Activated T-helper 9 cell treated with anti-CD3 and anti-CD28 coated beads, Interleukin-2, amount 50 U/mL, for 16 hours (primary cell): Measurements from ENCODE around the gene LYSET.
"Not testable (repeated sequence)": the region's sequence is repeated elsewhere in the genome, so short reads cannot be mapped to it uniquely, and the experiment has no call there.

Source experiments
- DNase-seq: peaks from one replicate; pipeline ENCODE4 v3.0.0-alpha.2; 2020; ENCODE audit warnings: low read depth

The LYSET gene

DNA sequence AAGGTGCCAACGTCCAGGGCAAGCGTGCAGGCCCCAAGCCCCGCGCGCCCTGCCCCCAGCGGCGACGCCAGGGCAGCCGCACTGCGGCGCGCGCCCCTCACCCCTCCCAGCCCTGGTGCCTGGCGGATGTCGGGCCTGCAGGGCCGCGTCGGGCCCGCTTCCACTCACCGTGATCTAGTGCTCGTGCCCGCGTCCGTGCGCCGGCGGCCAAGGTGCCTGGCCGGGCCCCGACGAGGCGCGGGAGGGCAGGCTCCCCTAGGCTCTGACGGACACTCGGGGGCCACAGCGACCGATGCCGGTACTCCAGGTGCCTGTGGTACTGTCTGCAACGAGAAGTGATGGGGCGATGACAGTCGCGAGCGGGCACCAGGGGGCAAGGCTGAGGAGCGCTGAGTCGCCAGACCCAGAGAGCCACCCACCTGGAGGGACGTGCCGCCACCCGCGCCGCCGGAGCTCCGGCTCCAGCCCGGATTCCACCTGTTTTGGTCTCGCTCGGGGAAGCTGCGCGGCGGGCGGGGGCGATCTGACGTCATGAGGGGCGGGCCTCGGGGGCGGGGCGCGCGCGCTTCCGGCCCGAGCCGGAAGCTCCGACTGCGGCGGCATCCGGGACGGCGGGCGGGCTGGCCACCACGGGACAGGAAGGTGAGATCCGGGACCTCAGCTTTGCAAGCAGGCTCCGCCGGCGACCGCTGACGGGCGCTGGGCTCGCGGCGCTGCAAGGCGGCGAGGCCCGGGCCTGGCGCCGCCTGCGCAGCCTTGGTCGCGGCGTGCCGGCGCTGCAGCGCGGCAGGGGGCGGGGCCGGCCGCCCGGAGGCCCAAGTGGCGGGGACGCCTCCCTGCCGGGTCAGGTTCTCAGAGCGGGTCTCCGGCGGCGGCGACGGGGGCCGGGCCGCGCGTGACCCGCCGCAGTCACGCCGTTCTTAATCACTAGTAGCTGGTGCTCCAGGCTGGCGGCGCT lies at the start of gene LYSET, which contains the start of gene MOAP1:
Gene LYSET (plus strand): TSS at position 927 of the 958 bp plus-strand sequence. CDS start 89 bp downstream, outside the sequence.
Gene MOAP1 (minus strand): TSS at position 507 of the 958 bp plus-strand sequence. CDS start 655 bp downstream, outside the sequence.
- DNase-seq, result peak; percentile 85

- DNase-seq, result no peak
Observed at GRCh38 chr14:93135399-93135798, 49.7 kb upstream of the LYSET start.

DNA sequence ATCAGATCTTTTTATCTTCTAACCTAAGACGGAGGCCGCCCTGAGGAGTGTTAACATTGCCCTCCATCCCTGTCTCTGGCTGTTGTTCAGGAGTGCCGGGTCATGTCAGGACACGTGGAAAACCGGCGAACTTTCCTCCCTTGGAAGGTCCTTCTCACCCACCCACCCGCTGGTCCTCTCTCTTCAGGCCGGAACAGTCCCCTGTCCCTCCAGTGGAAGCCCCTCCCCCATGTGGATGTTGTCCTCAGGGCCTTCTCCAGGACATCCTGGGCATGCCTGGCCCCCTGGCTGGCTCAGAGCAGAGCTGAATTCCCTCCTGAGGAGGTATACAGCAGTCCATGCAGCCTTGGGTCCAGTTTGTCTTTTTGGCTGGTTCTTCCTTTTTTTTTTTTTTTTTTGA lies 49.1 kb upstream of the LYSET start:
- DNase-seq, result no peak

- DNase-seq, result not testable (repeated sequence)
Observed at GRCh38 chr14:93136508-93136907, 48.6 kb upstream of the LYSET start.

GRCh38 chr14:93137864-93138263 lies 47.3 kb upstream of the LYSET start:
- DNase-seq, result no peak

- no peak for DNase-seq
Observed at GRCh38 chr14:93142854-93143652, 42.1 kb upstream of the LYSET start.

GRCh38 chr14:93146119-93146518 lies 39.0 kb upstream of the LYSET start:
- DNase-seq, result no peak

GRCh38 chr14:93148979-93149378 lies 36.1 kb upstream of the LYSET start:
- no peak for DNase-seq

DNA sequence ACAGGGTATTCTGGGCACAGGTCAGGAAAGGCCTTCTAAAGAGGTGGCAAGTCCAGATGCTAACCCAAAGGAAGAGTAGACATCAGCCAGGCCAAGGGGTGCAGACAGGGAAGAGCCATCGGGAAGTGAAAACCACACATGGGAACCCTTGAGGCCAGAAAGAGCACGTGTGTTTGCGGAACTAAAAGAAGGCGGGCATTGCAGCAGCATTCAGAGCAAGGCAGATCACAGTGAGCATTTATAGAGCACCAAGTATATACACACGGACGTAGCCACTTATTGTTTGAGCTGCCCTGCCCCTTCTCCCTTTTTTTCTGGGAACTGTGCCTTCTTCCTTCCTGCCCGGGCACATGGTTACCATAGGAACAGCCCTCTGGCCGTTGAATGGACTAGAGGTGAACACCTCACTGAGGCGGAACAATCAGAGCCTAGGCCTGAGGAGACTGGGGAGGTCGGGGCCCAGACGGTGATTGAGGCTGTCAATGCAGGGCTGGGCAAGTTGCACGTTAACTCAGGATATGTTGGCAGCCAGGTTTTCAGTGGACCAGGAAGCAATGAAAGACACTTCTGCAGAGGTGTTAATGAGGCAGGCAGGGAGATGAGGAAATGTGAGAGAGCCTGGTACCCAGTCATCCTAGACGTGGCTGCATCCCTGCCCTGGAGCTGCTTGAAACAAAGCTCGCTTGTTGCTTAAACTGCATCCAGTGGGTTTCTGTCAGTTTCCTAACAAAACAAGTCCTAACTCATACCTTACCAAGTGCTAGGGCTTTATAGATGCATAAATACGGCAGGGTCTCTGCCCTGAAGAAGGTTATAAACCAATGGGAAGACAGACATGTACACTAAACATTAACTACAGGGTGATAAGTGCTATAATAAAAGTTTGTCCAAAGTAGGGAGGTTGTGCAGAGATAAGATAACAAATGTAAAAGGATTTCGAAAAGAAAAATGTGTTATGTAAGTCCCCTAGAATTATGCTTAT lies 34.6 kb upstream of the LYSET start:
- no peak for DNase-seq

DNA sequence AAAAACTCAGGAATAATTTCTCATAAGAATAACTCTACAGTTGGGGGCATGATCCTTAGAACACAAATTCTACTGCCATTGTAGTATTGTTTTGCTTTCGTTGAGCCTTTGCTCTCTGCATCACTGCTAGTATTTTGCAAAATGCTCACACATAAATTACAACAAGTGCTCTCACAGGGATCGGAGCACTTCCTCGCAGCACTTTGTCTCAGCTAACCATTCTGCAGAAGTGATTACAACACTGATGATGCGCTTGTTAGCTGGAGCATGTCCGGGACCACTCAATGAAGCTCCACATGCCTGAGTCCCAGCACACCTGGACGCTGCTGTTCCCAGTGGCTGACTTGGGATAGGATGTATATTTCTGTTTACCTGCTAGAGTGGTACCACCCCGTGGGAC lies 32.0 kb upstream of the LYSET start:
- no peak for DNase-seq

DNA sequence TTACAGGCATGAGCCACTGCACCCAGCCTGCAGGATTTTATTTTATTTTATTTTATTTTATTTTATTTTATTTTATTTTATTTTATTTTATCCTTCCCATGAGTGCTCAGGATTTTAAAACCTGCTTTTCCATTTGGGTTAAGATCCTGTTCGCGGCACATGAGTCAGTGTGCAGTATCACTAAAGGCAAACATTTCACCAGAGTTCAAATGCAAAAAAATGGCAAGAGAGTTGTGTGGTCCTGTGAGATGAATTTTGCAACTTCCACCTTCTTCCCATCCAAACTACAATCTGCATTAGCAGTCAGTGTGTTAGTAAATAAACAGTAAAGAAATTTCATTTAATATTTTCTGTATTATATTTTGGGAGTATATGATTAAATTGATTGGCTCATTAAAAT lies 29.4 kb upstream of the LYSET start:
- DNase-seq, result no peak

DNA sequence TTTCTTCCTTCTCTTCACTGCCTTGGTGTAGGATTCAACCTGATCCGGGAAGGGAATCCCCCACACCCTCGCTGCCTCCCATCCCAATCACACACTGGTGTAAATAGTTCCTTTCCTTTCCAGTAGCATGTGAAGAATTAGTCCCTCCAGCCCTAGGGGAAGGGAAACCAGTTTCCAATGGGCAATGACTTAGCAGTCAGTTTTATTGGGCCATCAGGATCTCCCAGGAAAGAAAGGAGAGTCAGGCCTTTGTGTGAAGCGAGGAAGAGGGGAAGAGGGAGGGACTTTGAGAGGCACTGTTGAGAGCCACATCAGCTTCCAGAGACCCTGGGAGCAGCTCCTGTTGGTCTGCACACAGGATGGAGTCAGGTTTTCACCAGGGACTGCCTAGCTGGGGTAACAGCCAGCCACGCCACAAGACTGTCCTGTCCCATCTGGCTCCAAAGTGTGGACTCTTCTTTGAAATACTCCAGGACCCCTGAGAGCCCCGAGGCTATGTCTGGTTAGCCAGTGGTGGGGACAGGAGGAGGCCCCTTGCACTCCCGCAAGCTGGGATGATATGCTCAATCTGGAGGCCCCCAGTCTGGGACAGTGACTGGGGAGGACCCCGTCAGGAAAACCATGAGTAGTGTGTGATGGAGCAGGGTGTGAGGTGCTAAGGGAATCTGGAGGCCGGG lies 28.3 kb upstream of the LYSET start:
- no peak for DNase-seq

DNA sequence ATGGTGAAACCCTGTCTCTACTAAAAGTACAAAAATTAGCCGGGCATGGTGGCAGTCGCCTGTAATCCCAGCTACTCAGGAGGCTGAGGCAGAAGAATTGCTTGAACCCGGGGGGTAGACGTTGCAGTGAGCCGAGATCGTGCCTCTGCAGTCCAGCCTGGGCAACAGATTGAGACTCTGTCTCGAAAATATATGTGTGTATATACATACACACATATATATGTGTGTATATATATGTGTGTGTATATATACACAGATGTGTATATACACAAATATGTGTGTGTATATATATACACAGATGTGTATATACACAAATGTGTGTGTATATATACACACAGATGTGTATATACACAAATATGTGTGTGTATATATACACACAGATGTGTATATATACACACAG lies 26.8 kb upstream of the LYSET start:
- DNase-seq, result not testable (repeated sequence)

DNA sequence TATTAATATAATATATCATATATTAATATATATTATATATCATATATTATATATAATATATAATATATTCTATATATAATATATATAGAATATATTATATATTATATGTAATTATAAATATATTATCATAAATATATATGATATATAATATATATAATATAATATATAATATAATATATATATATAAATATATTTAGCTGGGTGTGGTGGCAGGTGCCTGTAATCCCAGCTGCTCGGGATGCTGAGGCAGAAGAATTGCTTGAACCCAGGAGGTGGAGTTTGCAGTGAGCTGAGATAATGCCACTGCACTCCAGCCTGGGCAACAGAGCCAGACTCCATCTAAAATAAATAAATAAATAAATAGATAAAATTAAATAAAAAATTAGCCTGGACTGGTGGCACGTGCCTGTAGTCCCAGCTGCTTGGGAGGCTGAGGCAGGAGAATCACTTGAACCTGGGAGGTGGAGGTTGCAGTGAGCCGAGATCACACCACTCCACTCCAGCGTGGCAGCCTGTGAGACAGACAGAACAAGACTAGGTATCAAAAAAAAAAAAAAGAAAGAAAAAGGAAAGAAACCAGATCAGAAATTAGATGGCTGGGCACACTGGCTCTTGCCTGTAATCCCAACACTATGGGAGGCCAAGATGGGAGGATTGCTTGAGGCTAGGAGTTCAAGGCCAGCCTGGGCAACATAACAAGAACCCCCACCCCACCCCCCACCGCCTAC lies 25.3 kb upstream of the LYSET start:
- not testable (repeated sequence) for DNase-seq

DNA sequence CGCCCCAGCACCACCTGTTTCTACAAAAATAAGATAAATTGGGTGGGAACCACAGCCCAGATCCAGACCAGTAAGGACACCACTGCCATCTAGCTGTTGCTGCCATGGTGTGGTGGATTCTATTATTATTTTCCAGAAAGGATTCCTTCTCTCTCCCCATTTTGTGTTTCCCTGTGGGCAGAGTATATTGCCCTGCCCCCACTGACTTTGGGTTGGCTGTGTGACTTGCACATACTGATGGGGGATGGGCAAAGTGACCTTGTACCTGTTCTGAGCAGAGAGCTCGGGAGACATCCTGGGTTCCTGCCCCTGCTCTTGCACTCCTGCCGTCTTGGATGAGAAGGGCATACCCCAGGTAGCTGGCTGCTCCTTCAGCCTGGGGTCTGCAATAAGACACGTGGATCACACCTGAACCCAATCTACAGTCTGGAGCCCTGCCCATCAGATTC lies 24.7 kb upstream of the LYSET start:
- DNase-seq, result no peak

DNA sequence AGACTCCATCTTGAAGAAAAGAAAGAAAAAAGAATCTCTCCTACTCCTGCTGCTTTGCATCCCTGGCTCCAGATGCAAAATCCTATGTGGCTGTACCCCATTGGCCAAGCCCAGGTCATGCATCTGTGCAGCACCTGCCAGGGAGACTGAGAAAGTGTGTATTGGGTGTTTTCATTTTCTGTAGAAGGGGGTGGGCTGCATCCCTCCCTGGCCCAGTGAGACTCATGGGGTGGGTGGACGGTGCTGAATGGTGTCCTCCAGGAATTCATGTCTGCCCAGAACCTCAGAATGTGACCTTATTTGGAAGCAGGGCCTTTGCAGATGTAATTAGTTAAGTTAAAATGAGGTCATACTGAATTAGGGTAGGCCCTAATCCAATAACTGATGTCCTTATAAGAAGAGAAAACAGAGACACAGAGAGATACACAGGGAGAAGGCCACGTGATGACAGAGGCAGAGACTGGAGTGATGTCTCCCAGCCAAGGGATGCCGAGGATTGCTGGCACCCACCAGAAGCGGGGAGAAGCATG lies 23.6 kb upstream of the LYSET start:
- DNase-seq, result no peak

- DNase-seq, result no peak
Observed at GRCh38 chr14:93163564-93163963, 21.6 kb upstream of the LYSET start.

DNA sequence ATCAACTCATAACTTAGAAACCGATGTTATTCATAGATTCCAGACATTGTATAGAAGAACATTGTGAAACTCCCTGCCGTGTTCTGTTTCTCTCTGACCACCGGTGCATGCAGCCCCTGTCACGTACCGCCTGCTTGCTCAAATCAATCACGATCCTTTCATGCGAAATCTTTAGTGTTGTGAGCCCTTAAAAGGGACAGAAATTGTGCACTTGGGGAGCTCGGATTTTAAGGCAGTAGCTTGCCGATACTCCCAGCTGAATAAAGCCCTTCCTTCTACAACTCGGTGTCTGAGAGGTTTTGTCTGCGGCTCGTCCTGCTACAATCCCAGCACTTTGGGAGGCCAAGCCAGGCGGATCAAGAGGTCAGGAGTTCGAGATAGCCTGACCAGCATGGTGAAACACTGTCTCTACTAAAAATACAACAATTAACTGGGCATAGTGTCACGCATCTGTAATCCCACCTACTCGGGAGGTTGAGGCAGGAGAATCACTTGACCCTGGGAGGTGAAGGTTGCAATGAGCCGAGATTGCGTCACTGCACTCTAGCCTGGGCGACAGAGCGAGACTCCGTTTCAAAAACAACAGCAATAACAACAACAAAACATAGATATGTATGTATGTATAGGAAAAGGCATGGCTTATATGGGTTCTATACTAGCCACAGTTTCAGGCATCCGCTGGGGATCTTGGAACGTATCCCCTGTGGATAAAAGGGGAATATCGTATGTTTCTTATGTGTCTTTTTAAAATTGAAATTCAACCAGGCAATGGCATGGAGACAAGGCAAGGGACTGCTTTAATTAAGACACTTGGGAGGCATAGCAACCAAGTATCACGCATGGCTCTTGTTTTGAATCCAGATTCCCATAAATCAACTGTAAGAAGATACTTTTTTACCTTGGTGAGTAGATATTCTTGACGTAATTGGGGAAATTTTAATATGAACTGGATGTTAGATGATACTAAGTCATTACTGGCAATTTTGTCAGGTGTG lies 19.5 kb upstream of the LYSET start:
- not testable (repeated sequence) for DNase-seq

DNA sequence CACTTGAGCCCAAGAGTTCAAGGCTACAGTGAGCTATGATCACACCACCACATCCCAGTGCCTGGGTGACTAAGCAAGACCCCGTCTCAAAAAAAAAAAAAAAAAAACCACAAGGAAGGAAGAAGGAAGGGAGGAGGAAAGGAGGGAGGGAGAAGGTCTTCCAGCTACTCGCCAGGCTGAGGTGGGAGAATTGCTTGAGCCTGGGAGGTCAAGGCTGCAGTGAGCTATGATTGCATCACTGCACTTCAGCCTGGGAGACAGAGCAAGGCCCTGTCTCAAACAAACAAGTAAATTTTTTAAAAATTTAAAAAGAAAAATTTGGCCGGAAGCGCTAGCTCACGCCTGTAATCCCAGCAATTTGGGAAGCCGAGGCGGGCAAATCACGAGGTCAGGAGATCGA lies 16.5 kb upstream of the LYSET start:
- DNase-seq, result not testable (repeated sequence)
